Effector memory CD4-positive, alpha-beta T cell (primary cell): ENCODE measurements around the gene STK39.

Source experiments
- DNase-seq, 3 donors: peaks; one replicate each; pipeline ENCODE4 v3.0.0-alpha.2; 2020
- H3K27ac ChIP-seq: 2 replicates; pipeline ENCODE4 v1.7.0; 2013; ENCODE audit warnings: mild to moderate bottlenecking, low read length, moderate library complexity; ENCODE audit not compliant: insufficient read depth, poor library complexity, severe bottlenecking
- H3K27me3 ChIP-seq: replicated peaks from 2 replicates; pipeline ENCODE4 v1.7.0; 2013; ENCODE audit warnings: mild to moderate bottlenecking, low read length; ENCODE audit not compliant: insufficient read depth, control insufficient read depth, poor library complexity, severe bottlenecking
- H3K36me3 ChIP-seq: 2 replicates; pipeline ENCODE4 v1.7.0; 2013; ENCODE audit warnings: mild to moderate bottlenecking, low read length, moderate library complexity; ENCODE audit not compliant: control insufficient read depth, insufficient read depth
- H3K4me1 ChIP-seq: 2 replicates; pipeline ENCODE4 v1.7.0; 2013; ENCODE audit warnings: low read length, mild to moderate bottlenecking; ENCODE audit not compliant: control insufficient read depth, insufficient read depth, poor library complexity, severe bottlenecking
- H3K4me3 ChIP-seq: 2 replicates; pipeline ENCODE4 v1.7.0; 2013; ENCODE audit warnings: low read length, low read depth, mild to moderate bottlenecking; ENCODE audit not compliant: insufficient read depth, poor library complexity, severe bottlenecking
- H3K9me3 ChIP-seq: 2 replicates; pipeline ENCODE4 v1.7.0; 2013; ENCODE audit warnings: mild to moderate bottlenecking, low read length, moderate library complexity; ENCODE audit not compliant: control insufficient read depth

STK39 gene

GRCh38 chr2:168079236-168079635 is 168.2 kb downstream of the STK39 start:
- H3K27me3 ChIP-seq, result no peaks in the 10 kb centered on the region
- DNase-seq, result no peak
- H3K4me3 ChIP-seq, result no peak overlapping the region
- peaks cover 8% of the 10 kb centered on the region for H3K36me3 ChIP-seq
- H3K4me1 ChIP-seq, result no peaks in the 10 kb centered on the region
- H3K9me3 ChIP-seq, result no peaks in the 10 kb centered on the region
- H3K27ac ChIP-seq, result no peak overlapping the region

- Histone ChIP-seq H3K4me1 (no peaks in the 10 kb centered on the region), H3K27ac (no peak overlapping the region), H3K36me3 (peaks cover 14% of the 10 kb centered on the region)
Measured at GRCh38 chr2:168076731-168077130, 170.7 kb downstream of the STK39 start.

GRCh38 chr2:168075446-168075845 is 171.9 kb downstream of the STK39 start:
- Histone ChIP-seq H3K27me3 (no peaks in the 10 kb centered on the region), H3K27ac (no peak overlapping the region), H3K9me3 (no peaks in the 10 kb centered on the region), H3K4me3 (no peak overlapping the region), H3K4me1 (no peaks in the 10 kb centered on the region), H3K36me3 (peaks cover 14% of the 10 kb centered on the region)
- DNase-seq, result no peak

More at GRCh38 chr2:168076731-168077130, 170.7 kb downstream of the STK39 start:
- no peaks in the 10 kb centered on the region for H3K9me3 ChIP-seq
- H3K27me3 ChIP-seq, result no peaks in the 10 kb centered on the region
- H3K4me3 ChIP-seq, result no peak overlapping the region
- DNase-seq, result no peak

GRCh38 chr2:168072626-168073303 is 174.6 kb downstream of the STK39 start:
- no peak for DNase-seq
- Histone ChIP-seq H3K4me3 (no peak overlapping the region), H3K27me3 (no peaks in the 10 kb centered on the region), H3K27ac (no peak overlapping the region), H3K9me3 (no peaks in the 10 kb centered on the region), H3K36me3 (peaks cover 14% of the 10 kb centered on the region), H3K4me1 (no peaks in the 10 kb centered on the region)

- peaks cover 8% of the 10 kb centered on the region for H3K36me3 ChIP-seq
- no peak overlapping the region for H3K4me3 ChIP-seq
- H3K27me3 ChIP-seq, result no peaks in the 10 kb centered on the region
- H3K27ac ChIP-seq, result no peak overlapping the region
- DNase-seq, result no peak
- H3K4me1 ChIP-seq, result no peaks in the 10 kb centered on the region
- no peaks in the 10 kb centered on the region for H3K9me3 ChIP-seq
Measured at GRCh38 chr2:168064011-168064998, 183.1 kb downstream of the STK39 start.

GRCh38 chr2:168062936-168063335 is 184.5 kb downstream of the STK39 start:
- no peaks in the 10 kb centered on the region for H3K27me3 ChIP-seq
- H3K27ac ChIP-seq, result no peak overlapping the region
- no peak for DNase-seq
- H3K9me3 ChIP-seq, result no peaks in the 10 kb centered on the region
- peaks cover 8% of the 10 kb centered on the region for H3K36me3 ChIP-seq
- no peaks in the 10 kb centered on the region for H3K4me1 ChIP-seq
- no peak overlapping the region for H3K4me3 ChIP-seq

- Histone ChIP-seq H3K27ac (no peak overlapping the region), H3K36me3 (peaks cover 8% of the 10 kb centered on the region), H3K4me1 (no peaks in the 10 kb centered on the region), H3K27me3 (no peaks in the 10 kb centered on the region), H3K4me3 (no peak overlapping the region), H3K9me3 (no peaks in the 10 kb centered on the region)
- DNase-seq, result no peak
Measured at GRCh38 chr2:168062054-168062453, 185.3 kb downstream of the STK39 start.

GRCh38 chr2:168060986-168061750 is 186.2 kb downstream of the STK39 start:
- Histone ChIP-seq H3K9me3 (no peaks in the 10 kb centered on the region), H3K36me3 (peaks cover 8% of the 10 kb centered on the region), H3K4me3 (no peak overlapping the region), H3K27ac (no peak overlapping the region), H3K4me1 (no peaks in the 10 kb centered on the region), H3K27me3 (no peaks in the 10 kb centered on the region)
- no peak for DNase-seq

- Histone ChIP-seq H3K4me3 (no peak overlapping the region), H3K36me3 (peaks cover 8% of the 10 kb centered on the region), H3K27me3 (no peaks in the 10 kb centered on the region), H3K9me3 (no peaks in the 10 kb centered on the region), H3K27ac (no peak overlapping the region), H3K4me1 (no peaks in the 10 kb centered on the region)
- DNase-seq, result no peak
Measured at GRCh38 chr2:168059758-168060157, 187.6 kb downstream of the STK39 start.
